ENCODE results near the gene IGFBP2.

- TF ChIP-seq, protein P1, sequence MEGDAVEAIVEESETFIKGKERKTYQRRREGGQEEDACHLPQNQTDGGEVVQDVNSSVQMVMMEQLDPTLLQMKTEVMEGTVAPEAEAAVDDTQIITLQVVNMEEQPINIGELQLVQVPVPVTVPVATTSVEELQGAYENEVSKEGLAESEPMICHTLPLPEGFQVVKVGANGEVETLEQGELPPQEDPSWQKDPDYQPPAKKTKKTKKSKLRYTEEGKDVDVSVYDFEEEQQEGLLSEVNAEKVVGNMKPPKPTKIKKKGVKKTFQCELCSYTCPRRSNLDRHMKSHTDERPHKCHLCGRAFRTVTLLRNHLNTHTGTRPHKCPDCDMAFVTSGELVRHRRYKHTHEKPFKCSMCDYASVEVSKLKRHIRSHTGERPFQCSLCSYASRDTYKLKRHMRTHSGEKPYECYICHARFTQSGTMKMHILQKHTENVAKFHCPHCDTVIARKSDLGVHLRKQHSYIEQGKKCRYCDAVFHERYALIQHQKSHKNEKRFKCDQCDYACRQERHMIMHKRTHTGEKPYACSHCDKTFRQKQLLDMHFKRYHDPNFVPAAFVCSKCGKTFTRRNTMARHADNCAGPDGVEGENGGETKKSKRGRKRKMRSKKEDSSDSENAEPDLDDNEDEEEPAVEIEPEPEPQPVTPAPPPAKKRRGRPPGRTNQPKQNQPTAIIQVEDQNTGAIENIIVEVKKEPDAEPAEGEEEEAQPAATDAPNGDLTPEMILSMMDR (IDR thresholded peaks at IDR 0.05; ENCODE audit: low read depth, low read length), result no peak
- no peak for TF ChIP-seq EZH2phosphoT487 (IDR thresholded peaks at IDR 0.05; ENCODE audit: low read depth)
These were observed 37.8 kb downstream of the IGFBP2 start for GRCh38 chr2:216671081-216671411.
